Mesenteric fat pad (tissue), 1 donor: ENCODE measurements around the gene HADHB. TPM values are rescaled to one million over a fixed set of nuclear protein-coding genes. Genes with fewer than 3 reads are reported as not detected.
"Not testable (repeated sequence)": the region's sequence is repeated elsewhere in the genome, so short reads cannot be mapped to it uniquely, and the experiment has no call there.

Experiments
- DNase-seq: peaks from one replicate; pipeline ENCODE4 v3.0.0-alpha.2; 2020; ENCODE audit warnings: low spot score
- total RNA-seq: library from RNA; stranded (reverse); fragmentation: NEBNext Ultra II Directional; extraction: Animal tissue kit (Norgen Biotek cat#: 25700); gene quantifications from one replicate; pipeline ENCODE4 v1.2.1, GENCODE V29; 2021
- donor health status: DM: yes; HTN: yes; CAD: no.

HADHB gene
- total RNA-seq, 1 donor from 2014 or later, result 224 TPM

- DNase-seq, result no peak
These were observed 1.1 kb upstream of the HADHB start for GRCh38 chr2:26243470-26244308.

- no peak for DNase-seq
These were observed 543 bp downstream of the HADHB start for GRCh38 chr2:26245231-26245732.

- no peak for DNase-seq
These were observed 1.1 kb downstream of the HADHB start for GRCh38 chr2:26245810-26246209.

GRCh38 chr2:26246818-26247217, 2.1 kb downstream of the HADHB start:
- DNase-seq, result no peak

- DNase-seq, result no peak
These were observed 4.9 kb downstream of the HADHB start for GRCh38 chr2:26249625-26250024.

GRCh38 chr2:26251893-26252292, 7.2 kb downstream of the HADHB start:
- DNase-seq, result no peak

- no peak for DNase-seq
These were observed 11.1 kb downstream of the HADHB start for GRCh38 chr2:26255759-26256384.

GRCh38 chr2:26258836-26259235, 14.1 kb downstream of the HADHB start:
- not testable (repeated sequence) for DNase-seq

GRCh38 chr2:26268213-26268612, 23.5 kb downstream of the HADHB start:
- no peak for DNase-seq

GRCh38 chr2:26268670-26269385, 24.1 kb downstream of the HADHB start:
- DNase-seq, result not testable (repeated sequence)

- no peak for DNase-seq
These were observed 24.9 kb downstream of the HADHB start for GRCh38 chr2:26269571-26270158.

- no peak for DNase-seq
These were observed 25.6 kb downstream of the HADHB start for GRCh38 chr2:26270373-26270772.

GRCh38 chr2:26273501-26273900, 28.8 kb downstream of the HADHB start:
- no peak for DNase-seq

- no peak for DNase-seq
These were observed 29.4 kb downstream of the HADHB start for GRCh38 chr2:26274058-26274613.

- no peak for DNase-seq
These were observed 31.9 kb downstream of the HADHB start for GRCh38 chr2:26276484-26277227.

GRCh38 chr2:26279886-26280285, 35.1 kb downstream of the HADHB start:
- DNase-seq, result no peak

- DNase-seq, result no peak
These were observed 36.5 kb downstream of the HADHB start for GRCh38 chr2:26281226-26281625.

- no peak for DNase-seq
These were observed 38.9 kb downstream of the HADHB start for GRCh38 chr2:26283606-26284005.

- DNase-seq, result no peak
These were observed 39.4 kb downstream of the HADHB start for GRCh38 chr2:26284132-26284531.

- no peak for DNase-seq
These were observed 41.2 kb downstream of the HADHB start for GRCh38 chr2:26285931-26286330.
